ENCODE data around the gene SULT1A4.
"Not testable (repeated sequence)": the region's sequence is repeated elsewhere in the genome, so short reads cannot be mapped to it uniquely, and the experiment has no call there.

Gene SULT1A4

GRCh38 chr16:29459706-29460646 lies at the start of gene SULT1A4:
SULT1A4 (plus strand) TSS chr16:29459913; CDS start chr16:29461386, 1,473 bp downstream.
- not testable (repeated sequence) for DNase-seq, H3K27ac ChIP-seq

DNA sequence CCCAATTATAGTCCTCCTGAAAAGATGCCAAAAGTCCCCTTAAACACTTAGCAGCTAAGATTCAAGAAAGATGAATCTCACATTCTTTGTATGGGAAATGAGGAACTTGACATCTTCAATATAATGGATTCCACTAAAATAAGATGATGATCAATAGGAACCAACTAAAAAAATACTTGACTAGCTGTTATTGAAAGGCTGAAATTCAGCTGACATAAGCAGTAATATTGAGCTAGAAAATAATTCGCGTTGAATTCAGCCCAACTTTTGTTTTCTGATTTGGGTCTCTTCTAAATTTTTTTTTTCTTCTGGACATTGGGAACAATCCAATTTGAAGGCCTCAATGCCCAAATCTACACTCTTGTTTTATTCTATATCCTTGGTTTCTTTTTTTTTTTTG lies 36.1 kb upstream of the SULT1A4 start:
- DNase-seq, H3K36me3 ChIP-seq: not testable (repeated sequence)

More at GRCh38 chr16:29459706-29460646, at the start of gene SULT1A4:
- H3K36me3 ChIP-seq; H3K27me3 ChIP-seq (ENCODE audit: insufficient read depth, low read depth, severe bottlenecking); H3K4me3 ChIP-seq (ENCODE audit: low read depth, low read length); H3K9me3 ChIP-seq (ENCODE audit: severe bottlenecking): not testable (repeated sequence)

GRCh38 chr16:29425390-29425789 lies 34.3 kb upstream of the SULT1A4 start:
- DNase-seq; H3K27ac ChIP-seq; H3K27me3 ChIP-seq (ENCODE audit: insufficient read depth, low read depth, severe bottlenecking): not testable (repeated sequence)

More for the DNA sequence above, 36.1 kb upstream of the SULT1A4 start:
- H3K27ac ChIP-seq; H3K27me3 ChIP-seq (ENCODE audit: insufficient read depth, low read depth, severe bottlenecking); H3K9me3 ChIP-seq (ENCODE audit: severe bottlenecking); H3K4me3 ChIP-seq (ENCODE audit: low read depth, low read length): not testable (repeated sequence)

GRCh38 chr16:29453754-29454153 lies 6.0 kb upstream of the SULT1A4 start:
- H3K36me3 ChIP-seq; H3K27ac ChIP-seq; H3K9me3 ChIP-seq (ENCODE audit: severe bottlenecking); H3K27me3 ChIP-seq (ENCODE audit: insufficient read depth, low read depth, severe bottlenecking); DNase-seq; H3K4me3 ChIP-seq (ENCODE audit: low read depth, low read length): not testable (repeated sequence)

More at GRCh38 chr16:29425390-29425789, 34.3 kb upstream of the SULT1A4 start:
- not testable (repeated sequence) for H3K36me3 ChIP-seq; H3K9me3 ChIP-seq (ENCODE audit: severe bottlenecking); H3K4me3 ChIP-seq (ENCODE audit: low read depth, low read length)

GRCh38 chr16:29454269-29454668 lies 5.4 kb upstream of the SULT1A4 start, which contains the start of the genes BOLA2 and SLX1B:
BOLA2 (minus strand) TSS chr16:29454351; CDS start chr16:29454253, 98 bp downstream.
SLX1B (plus strand) TSS chr16:29454533.
- not testable (repeated sequence) for H3K36me3 ChIP-seq; H3K4me3 ChIP-seq (ENCODE audit: low read depth, low read length); H3K27ac ChIP-seq; H3K9me3 ChIP-seq (ENCODE audit: severe bottlenecking); H3K27me3 ChIP-seq (ENCODE audit: insufficient read depth, low read depth, severe bottlenecking); DNase-seq

DNA sequence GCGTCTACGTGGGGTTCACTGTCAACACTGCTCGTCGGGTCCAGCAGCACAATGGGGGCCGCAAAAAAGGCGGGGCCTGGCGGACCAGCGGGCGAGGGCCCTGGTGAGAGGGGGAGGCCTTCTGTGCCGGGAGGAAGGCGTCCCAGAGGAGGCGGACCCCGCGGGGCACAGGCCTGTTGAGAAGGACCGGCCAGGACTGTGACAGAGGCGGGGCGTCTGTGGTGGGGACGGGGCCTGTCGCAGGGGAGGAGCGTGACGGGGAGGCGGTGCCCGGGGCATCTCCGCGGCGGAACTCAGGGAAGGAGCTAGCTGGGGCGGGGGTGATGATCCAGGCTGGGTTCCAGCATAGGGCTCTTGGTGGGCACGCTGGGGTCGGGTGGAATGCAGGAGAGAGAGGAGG lies 4.9 kb upstream of the SULT1A4 start:
- not testable (repeated sequence) for H3K9me3 ChIP-seq (ENCODE audit: severe bottlenecking); H3K4me3 ChIP-seq (ENCODE audit: low read depth, low read length); H3K27ac ChIP-seq; DNase-seq; H3K36me3 ChIP-seq; H3K27me3 ChIP-seq (ENCODE audit: insufficient read depth, low read depth, severe bottlenecking)

- not testable (repeated sequence) for H3K4me3 ChIP-seq (ENCODE audit: low read depth, low read length); DNase-seq; H3K27me3 ChIP-seq (ENCODE audit: insufficient read depth, low read depth, severe bottlenecking); H3K36me3 ChIP-seq; H3K9me3 ChIP-seq (ENCODE audit: severe bottlenecking); H3K27ac ChIP-seq
Measured at GRCh38 chr16:29457660-29458059, 2.1 kb upstream of the SULT1A4 start.

DNA sequence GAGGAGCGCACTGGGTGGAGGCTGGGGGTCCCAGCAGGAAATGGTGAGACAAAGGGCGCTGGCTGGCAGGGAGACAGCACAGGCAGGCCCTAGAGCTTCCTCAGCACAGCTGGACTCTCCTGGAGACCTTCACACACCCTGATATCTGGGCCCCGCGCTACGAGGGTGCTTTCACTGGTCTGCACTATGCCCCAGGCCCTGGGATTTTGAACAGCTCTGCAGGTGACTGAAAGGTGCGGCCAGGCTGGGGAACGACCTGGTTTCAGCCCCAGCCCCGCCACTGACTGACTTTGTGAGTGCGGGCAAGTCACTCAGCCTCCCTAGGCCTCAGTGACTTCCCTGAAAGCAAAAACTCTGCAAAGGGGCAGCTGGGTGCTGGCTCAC lies 926 bp downstream of the SULT1A4 start:
- H3K36me3 ChIP-seq; H3K27ac ChIP-seq; H3K4me3 ChIP-seq (ENCODE audit: low read depth, low read length); DNase-seq; H3K9me3 ChIP-seq (ENCODE audit: severe bottlenecking); H3K27me3 ChIP-seq (ENCODE audit: insufficient read depth, low read depth, severe bottlenecking): not testable (repeated sequence)

DNA sequence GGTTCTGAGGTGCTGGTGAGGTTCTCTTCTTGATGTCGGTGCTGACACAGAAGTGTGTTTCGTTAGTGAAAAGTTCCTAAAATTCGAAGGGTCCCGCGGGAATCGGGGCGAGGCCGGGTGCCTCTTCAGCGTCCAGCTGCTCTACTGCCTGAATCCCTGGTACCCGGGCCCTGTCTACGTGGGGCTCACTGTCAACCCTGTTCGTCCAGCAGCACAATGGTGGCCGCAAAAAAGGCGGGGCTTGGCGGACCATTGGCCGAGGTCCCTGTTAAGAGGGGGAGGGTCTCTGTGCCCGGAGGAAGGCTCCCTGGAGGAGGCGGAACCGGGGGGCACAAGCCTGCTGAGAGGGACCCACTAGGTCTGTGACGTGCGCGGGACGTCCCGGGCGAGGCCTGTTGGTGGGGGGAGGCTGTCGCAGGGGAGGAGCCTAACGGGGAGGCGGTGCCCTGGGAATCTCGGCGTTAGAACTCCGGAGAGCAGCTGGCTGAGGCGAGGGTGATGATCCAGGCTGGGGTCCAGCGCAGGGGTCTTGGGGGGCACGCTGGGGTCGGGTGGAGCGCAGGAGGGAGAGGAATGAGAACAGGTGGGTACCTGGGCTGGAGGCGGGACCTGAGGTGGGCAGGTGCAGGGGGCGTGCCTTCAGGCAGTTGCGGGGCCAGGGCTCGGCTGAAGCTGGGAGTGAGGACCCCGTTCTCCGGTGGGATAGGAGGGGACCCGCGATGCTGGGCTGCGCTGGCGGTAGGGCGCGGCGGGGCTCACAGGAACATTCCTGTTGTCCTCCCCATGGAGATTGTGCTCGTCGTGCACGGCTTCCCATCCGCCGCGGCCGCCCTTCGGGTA lies 6.5 kb downstream of the SULT1A4 start:
- not testable (repeated sequence) for H3K36me3 ChIP-seq; H3K27me3 ChIP-seq (ENCODE audit: insufficient read depth, low read depth, severe bottlenecking); DNase-seq; H3K9me3 ChIP-seq (ENCODE audit: severe bottlenecking); H3K27ac ChIP-seq; H3K4me3 ChIP-seq (ENCODE audit: low read depth, low read length)

DNA sequence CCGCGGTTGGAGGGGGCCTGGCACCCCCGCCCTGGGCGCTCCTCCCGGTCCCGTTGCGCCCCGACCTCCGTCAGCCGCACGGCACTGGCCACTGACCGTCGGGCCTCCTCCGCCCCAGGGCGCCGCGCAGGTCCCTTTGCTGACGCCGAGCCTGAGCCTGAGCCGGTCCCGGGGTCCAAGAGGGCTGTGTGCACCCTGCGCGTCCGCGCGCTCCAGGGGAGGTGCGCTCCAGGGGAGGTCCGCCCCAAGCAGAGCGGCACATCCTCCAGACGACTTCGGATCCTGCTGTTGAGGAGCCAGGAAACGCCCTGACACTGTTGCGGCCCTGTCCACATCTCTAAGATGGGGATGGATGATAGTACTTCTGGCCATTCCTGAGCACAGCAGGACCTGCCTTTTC lies 7.2 kb downstream of the SULT1A4 start:
- not testable (repeated sequence) for H3K4me3 ChIP-seq (ENCODE audit: low read depth, low read length)

GRCh38 chr16:29467654-29468366 lies 8.1 kb downstream of the SULT1A4 start:
- H3K36me3 ChIP-seq; DNase-seq; H3K27me3 ChIP-seq (ENCODE audit: insufficient read depth, low read depth, severe bottlenecking); H3K4me3 ChIP-seq (ENCODE audit: low read depth, low read length); H3K27ac ChIP-seq; H3K9me3 ChIP-seq (ENCODE audit: severe bottlenecking): not testable (repeated sequence)

More for the DNA sequence above, 7.2 kb downstream of the SULT1A4 start:
- not testable (repeated sequence) for H3K9me3 ChIP-seq (ENCODE audit: severe bottlenecking); DNase-seq; H3K36me3 ChIP-seq; H3K27ac ChIP-seq; H3K27me3 ChIP-seq (ENCODE audit: insufficient read depth, low read depth, severe bottlenecking)

- DNase-seq: peak; percentile 5
- H3K27me3 ChIP-seq (ENCODE audit: insufficient read depth, low read depth, severe bottlenecking); H3K9me3 ChIP-seq (ENCODE audit: severe bottlenecking); H3K27ac ChIP-seq; H3K4me3 ChIP-seq (ENCODE audit: low read depth, low read length); H3K36me3 ChIP-seq: not testable (repeated sequence)
Measured at GRCh38 chr16:29469660-29470059, 9.9 kb downstream of the SULT1A4 start.

DNA sequence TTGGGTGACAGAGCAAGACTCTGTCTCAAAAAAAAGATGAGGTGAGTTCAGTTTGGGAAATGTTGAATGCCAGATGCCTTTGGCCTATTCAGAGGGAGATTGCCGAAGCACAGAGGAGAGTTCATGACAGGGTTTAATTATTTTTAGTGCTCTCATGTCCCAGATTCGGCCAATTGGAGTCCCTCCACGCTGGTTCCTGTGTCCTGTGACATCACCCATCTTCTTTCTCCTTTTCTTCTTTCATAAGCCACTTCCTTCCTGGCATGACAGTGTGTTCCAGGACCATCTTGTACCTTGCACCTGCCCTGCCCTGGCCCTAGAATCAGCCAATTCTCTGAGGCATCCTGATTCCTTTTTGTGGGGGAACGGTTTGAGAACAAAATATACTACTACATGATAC lies 12.4 kb downstream of the SULT1A4 start:
- not testable (repeated sequence) for H3K27ac ChIP-seq; H3K27me3 ChIP-seq (ENCODE audit: insufficient read depth, low read depth, severe bottlenecking); DNase-seq; H3K9me3 ChIP-seq (ENCODE audit: severe bottlenecking); H3K36me3 ChIP-seq; H3K4me3 ChIP-seq (ENCODE audit: low read depth, low read length)

GRCh38 chr16:29482276-29482675 lies 22.6 kb downstream of the SULT1A4 start:
- H3K36me3 ChIP-seq; H3K4me3 ChIP-seq (ENCODE audit: low read depth, low read length); H3K27ac ChIP-seq; DNase-seq; H3K27me3 ChIP-seq (ENCODE audit: insufficient read depth, low read depth, severe bottlenecking); H3K9me3 ChIP-seq (ENCODE audit: severe bottlenecking): not testable (repeated sequence)

Measured in WERI-Rb-1 (cell line).